Measurements from ENCODE around the gene AMPD1. TPM values are rescaled to one million over a fixed set of nuclear protein-coding genes. Genes with fewer than 3 reads are reported as not detected.

AMPD1 gene
- total RNA-seq, 1 experiment from 2014 or later: not detected

- Mint-ChIP-seq H3K9me3 (no peaks in the 10 kb centered on the region), H3K27ac (no peak overlapping the region), H3K4me1 (no peaks in the 10 kb centered on the region), H3K4me3 (no peak overlapping the region), H3K27me3 (ENCODE audit: low read depth) (no peaks in the 10 kb centered on the region), H3K36me3 (ENCODE audit: insufficient read depth in 1 of 3, low read depth in 3 of 3) (peaks cover 62 to 87% (median 80%) of the 10 kb centered on the region in 3 experiments; a peak in 6 of 7 replicates)
- no peaks in the 10 kb centered on the region for H3K23me2 ChIP-seq (ENCODE audit: insufficient read length, low read depth, low read length, poor library complexity, severe bottlenecking)
- H3K27ac ChIP-seq (ENCODE audit: insufficient read length, low read depth, low read length): no peak overlapping the region
- no peak overlapping the region for H4K91ac ChIP-seq (ENCODE audit: insufficient read length, low read depth, low read length)
- no peak overlapping the region for H3K14ac ChIP-seq (ENCODE audit: insufficient read depth, low read length)
- no peaks in the 10 kb centered on the region for H3K79me2 ChIP-seq (ENCODE audit: insufficient read depth, low read length)
- H3K79me1 ChIP-seq (ENCODE audit: insufficient read depth, low read depth, low read length, poor library complexity, severe bottlenecking): peaks cover 4% of the 10 kb centered on the region
- no peak overlapping the region for H2AFZ ChIP-seq (ENCODE audit: low read length)
- no peak overlapping the region for H4K8ac ChIP-seq (replicated peaks; ENCODE audit: insufficient read length, low read depth, low read length)
- H3K4me2 ChIP-seq (ENCODE audit: insufficient read depth, insufficient read length, low read length): no peak overlapping the region
- H2AK5ac ChIP-seq (ENCODE audit: insufficient read length, low read length): no peak overlapping the region
- WGBS (ENCODE audit: extremely low coverage, insufficient read length, low lambda C conversion rate): no CpG with 5 or more reads among the region's 1 CpG
- H2BK20ac ChIP-seq (ENCODE audit: low read depth, low read length, poor library complexity, severe bottlenecking): no peak overlapping the region
- DNase-seq: no peak
- no peak overlapping the region for H3K18ac ChIP-seq (ENCODE audit: insufficient read length, low read depth, low read length)
- no peak overlapping the region for H2BK12ac ChIP-seq (ENCODE audit: insufficient read length, low read depth, low read length)
- no peaks in the 10 kb centered on the region for H3K9me3 ChIP-seq (ENCODE audit: control insufficient read depth, low read depth, low read length)
- H3T11ph ChIP-seq (ENCODE audit: low read length): no peak overlapping the region
- no peak overlapping the region for H3K23ac ChIP-seq (ENCODE audit: insufficient read length, low read depth, low read length)
- H3K27me3 ChIP-seq (ENCODE audit: insufficient read depth, low read length): no peaks in the 10 kb centered on the region
- no peak overlapping the region for H3K9ac ChIP-seq (ENCODE audit: extremely low read depth, insufficient read length, low read length)
- no peak overlapping the region for H2BK5ac ChIP-seq (ENCODE audit: insufficient read length, low read length)
- no peak overlapping the region for H2BK15ac ChIP-seq (ENCODE audit: low read depth, low read length)
- no peak overlapping the region for H3K56ac ChIP-seq (ENCODE audit: insufficient read length, low read depth, low read length)
- H3K4ac ChIP-seq (ENCODE audit: low read depth, low read length): no peak overlapping the region
- no peak overlapping the region for H2BK120ac ChIP-seq (ENCODE audit: low read depth, low read length, poor library complexity, severe bottlenecking)
- no peaks in the 10 kb centered on the region for H3K4me1 ChIP-seq (ENCODE audit: insufficient read depth, low read length)
- no peak for TF ChIP-seq CTCF (conservative IDR thresholded peaks at IDR 0.05)
- H4K5ac ChIP-seq (ENCODE audit: insufficient read length, low read depth, low read length): no peak overlapping the region
- H4K20me1 ChIP-seq (ENCODE audit: control insufficient read depth, insufficient read depth, insufficient read length): no peaks in the 10 kb centered on the region
Measured at GRCh38 chr1:114735479-114735878, 40.1 kb upstream of the AMPD1 start.
